ENCODE results near the gene B4GALT3.

Gene B4GALT3

DNA sequence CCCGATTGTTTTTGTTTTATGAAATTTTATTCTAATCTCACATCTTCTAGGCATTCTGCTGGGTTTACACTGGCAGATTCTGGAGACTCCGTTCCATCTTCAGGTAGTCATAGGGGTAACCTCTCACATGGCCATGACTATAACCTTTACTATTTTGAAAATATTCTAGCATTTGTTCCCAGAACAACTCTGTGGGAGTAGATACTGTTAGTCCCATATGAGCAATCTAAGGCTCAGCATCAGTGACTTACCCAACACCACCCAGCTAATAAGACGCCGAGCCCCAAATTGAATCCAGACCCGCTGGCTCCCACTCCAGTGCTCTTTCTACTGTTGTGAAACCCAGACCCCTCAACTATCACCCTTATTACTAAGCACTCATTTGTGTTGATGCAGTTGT is 11.7 kb upstream of the B4GALT3 start:
- no peak for ATAC-seq
- no peak for TF ChIP-seq TOX (CRISPR knock-in tag; IDR thresholded peaks at IDR 0.05; ENCODE audit: borderline replicate concordance)
- TF ChIP-seq BACH2 (CRISPR knock-in tag; IDR thresholded peaks at IDR 0.05; ENCODE audit: borderline replicate concordance) = no peak
- no peak for TF ChIP-seq ARNTL (CRISPR knock-in tag; IDR thresholded peaks at IDR 0.05; ENCODE audit: borderline replicate concordance, low read depth)
- TF ChIP-seq ZFP30 (CRISPR knock-in tag; IDR thresholded peaks at IDR 0.05) = no peak
- no peak for TF ChIP-seq ZNF8 (CRISPR knock-in tag; IDR thresholded peaks at IDR 0.05)

DNA sequence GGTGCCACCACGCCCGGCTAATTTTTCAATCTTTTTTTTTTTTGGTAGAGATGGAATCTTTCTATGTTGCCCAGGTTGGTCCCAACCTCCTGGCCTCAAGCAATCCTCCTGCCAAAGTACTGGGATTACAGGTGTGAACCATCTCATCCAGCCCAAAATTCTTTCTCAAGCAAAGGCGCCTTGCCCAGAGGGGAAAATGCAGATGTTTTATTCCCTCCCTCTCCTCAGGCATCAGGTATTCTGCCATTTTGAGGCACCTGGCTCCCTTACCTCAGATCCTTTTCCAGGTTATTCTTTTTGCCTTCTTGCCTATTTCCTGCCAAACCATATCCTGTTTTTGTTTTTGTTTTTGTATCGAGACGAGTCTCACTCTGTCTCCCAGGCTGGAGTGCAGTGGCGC is 11.1 kb upstream of the B4GALT3 start:
- ATAC-seq = no peak
- TF ChIP-seq, protein P1, sequence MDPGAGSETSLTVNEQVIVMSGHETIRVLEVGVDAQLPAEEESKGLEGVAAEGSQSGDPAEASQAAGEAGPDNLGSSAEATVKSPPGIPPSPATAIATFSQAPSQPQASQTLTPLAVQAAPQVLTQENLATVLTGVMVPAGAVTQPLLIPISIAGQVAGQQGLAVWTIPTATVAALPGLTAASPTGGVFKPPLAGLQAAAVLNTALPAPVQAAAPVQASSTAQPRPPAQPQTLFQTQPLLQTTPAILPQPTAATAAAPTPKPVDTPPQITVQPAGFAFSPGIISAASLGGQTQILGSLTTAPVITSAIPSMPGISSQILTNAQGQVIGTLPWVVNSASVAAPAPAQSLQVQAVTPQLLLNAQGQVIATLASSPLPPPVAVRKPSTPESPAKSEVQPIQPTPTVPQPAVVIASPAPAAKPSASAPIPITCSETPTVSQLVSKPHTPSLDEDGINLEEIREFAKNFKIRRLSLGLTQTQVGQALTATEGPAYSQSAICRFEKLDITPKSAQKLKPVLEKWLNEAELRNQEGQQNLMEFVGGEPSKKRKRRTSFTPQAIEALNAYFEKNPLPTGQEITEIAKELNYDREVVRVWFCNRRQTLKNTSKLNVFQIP (CRISPR knock-in tag; IDR thresholded peaks at IDR 0.05; ENCODE audit: borderline replicate concordance, low read depth) = no peak
- TF ChIP-seq GLIS3 (CRISPR knock-in tag; IDR thresholded peaks at IDR 0.05) = no peak
- TF ChIP-seq ZNF70 (CRISPR knock-in tag; IDR thresholded peaks at IDR 0.05) = no peak
- TF ChIP-seq, protein P2, sequence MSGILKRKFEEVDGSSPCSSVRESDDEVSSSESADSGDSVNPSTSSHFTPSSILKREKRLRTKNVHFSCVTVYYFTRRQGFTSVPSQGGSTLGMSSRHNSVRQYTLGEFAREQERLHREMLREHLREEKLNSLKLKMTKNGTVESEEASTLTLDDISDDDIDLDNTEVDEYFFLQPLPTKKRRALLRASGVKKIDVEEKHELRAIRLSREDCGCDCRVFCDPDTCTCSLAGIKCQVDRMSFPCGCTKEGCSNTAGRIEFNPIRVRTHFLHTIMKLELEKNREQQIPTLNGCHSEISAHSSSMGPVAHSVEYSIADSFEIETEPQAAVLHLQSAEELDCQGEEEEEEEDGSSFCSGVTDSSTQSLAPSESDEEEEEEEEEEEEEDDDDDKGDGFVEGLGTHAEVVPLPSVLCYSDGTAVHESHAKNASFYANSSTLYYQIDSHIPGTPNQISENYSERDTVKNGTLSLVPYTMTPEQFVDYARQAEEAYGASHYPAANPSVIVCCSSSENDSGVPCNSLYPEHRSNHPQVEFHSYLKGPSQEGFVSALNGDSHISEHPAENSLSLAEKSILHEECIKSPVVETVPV (CRISPR knock-in tag; IDR thresholded peaks at IDR 0.05) = no peak
- TF ChIP-seq ZNF8 (CRISPR knock-in tag; IDR thresholded peaks at IDR 0.05) = no peak
- TF ChIP-seq CSDC2 (CRISPR knock-in tag; IDR thresholded peaks at IDR 0.05) = no peak
- TF ChIP-seq, protein P3, sequence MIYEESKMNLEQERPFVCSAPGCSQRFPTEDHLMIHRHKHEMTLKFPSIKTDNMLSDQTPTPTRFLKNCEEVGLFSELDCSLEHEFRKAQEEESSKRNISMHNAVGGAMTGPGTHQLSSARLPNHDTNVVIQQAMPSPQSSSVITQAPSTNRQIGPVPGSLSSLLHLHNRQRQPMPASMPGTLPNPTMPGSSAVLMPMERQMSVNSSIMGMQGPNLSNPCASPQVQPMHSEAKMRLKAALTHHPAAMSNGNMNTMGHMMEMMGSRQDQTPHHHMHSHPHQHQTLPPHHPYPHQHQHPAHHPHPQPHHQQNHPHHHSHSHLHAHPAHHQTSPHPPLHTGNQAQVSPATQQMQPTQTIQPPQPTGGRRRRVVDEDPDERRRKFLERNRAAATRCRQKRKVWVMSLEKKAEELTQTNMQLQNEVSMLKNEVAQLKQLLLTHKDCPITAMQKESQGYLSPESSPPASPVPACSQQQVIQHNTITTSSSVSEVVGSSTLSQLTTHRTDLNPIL (CRISPR knock-in tag; IDR thresholded peaks at IDR 0.05; ENCODE audit: low read depth) = no peak
- TF ChIP-seq TCF4 (CRISPR knock-in tag; IDR thresholded peaks at IDR 0.05; ENCODE audit: borderline replicate concordance) = no peak
- TF ChIP-seq PPARA (CRISPR knock-in tag; IDR thresholded peaks at IDR 0.05; ENCODE audit: borderline replicate concordance) = no peak
- TF ChIP-seq ESRRG (CRISPR knock-in tag; IDR thresholded peaks at IDR 0.05) = no peak
- TF ChIP-seq, protein P4, sequence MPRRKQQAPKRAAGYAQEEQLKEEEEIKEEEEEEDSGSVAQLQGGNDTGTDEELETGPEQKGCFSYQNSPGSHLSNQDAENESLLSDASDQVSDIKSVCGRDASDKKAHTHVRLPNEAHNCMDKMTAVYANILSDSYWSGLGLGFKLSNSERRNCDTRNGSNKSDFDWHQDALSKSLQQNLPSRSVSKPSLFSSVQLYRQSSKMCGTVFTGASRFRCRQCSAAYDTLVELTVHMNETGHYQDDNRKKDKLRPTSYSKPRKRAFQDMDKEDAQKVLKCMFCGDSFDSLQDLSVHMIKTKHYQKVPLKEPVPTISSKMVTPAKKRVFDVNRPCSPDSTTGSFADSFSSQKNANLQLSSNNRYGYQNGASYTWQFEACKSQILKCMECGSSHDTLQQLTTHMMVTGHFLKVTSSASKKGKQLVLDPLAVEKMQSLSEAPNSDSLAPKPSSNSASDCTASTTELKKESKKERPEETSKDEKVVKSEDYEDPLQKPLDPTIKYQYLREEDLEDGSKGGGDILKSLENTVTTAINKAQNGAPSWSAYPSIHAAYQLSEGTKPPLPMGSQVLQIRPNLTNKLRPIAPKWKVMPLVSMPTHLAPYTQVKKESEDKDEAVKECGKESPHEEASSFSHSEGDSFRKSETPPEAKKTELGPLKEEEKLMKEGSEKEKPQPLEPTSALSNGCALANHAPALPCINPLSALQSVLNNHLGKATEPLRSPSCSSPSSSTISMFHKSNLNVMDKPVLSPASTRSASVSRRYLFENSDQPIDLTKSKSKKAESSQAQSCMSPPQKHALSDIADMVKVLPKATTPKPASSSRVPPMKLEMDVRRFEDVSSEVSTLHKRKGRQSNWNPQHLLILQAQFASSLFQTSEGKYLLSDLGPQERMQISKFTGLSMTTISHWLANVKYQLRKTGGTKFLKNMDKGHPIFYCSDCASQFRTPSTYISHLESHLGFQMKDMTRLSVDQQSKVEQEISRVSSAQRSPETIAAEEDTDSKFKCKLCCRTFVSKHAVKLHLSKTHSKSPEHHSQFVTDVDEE (CRISPR knock-in tag; IDR thresholded peaks at IDR 0.05) = no peak
- no peak for TF ChIP-seq ZC3H10 (CRISPR knock-in tag; IDR thresholded peaks at IDR 0.05)
- TF ChIP-seq BACH2 (CRISPR knock-in tag; IDR thresholded peaks at IDR 0.05; ENCODE audit: borderline replicate concordance) = no peak
- no peak for TF ChIP-seq TOX (CRISPR knock-in tag; IDR thresholded peaks at IDR 0.05; ENCODE audit: borderline replicate concordance)
- no peak for TF ChIP-seq SNAI2 (CRISPR knock-in tag; IDR thresholded peaks at IDR 0.05)
- no peak for TF ChIP-seq ISL1 (CRISPR knock-in tag; IDR thresholded peaks at IDR 0.05)
- no peak for TF ChIP-seq ZNF565 (CRISPR knock-in tag; conservative IDR thresholded peaks at IDR 0.05; ENCODE audit: low read depth)
- TF ChIP-seq ARNTL (CRISPR knock-in tag; IDR thresholded peaks at IDR 0.05; ENCODE audit: borderline replicate concordance, low read depth) = no peak
- TF ChIP-seq ZFP3 (CRISPR knock-in tag; IDR thresholded peaks at IDR 0.05) = no peak

DNA sequence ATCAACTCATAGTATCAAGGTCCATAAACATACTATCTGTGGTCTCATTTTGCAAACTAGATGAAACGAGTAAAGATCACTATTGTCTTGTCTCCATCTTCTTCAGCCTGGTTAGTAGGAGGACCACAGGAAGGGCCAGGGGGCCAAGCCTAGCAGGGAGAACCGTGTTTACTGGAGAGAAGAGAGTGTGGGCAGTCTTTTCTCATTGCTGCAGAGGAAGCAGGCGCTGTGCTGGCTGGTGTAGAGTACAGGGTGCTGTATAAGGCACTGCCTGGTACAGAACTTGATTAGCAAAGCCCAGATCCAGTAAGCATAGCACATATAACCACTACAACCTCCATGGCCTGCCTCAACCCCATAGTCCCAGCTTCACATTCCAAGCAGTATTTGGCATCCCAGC is 10.0 kb upstream of the B4GALT3 start:
- no peak for ATAC-seq
- TF ChIP-seq, protein P5, sequence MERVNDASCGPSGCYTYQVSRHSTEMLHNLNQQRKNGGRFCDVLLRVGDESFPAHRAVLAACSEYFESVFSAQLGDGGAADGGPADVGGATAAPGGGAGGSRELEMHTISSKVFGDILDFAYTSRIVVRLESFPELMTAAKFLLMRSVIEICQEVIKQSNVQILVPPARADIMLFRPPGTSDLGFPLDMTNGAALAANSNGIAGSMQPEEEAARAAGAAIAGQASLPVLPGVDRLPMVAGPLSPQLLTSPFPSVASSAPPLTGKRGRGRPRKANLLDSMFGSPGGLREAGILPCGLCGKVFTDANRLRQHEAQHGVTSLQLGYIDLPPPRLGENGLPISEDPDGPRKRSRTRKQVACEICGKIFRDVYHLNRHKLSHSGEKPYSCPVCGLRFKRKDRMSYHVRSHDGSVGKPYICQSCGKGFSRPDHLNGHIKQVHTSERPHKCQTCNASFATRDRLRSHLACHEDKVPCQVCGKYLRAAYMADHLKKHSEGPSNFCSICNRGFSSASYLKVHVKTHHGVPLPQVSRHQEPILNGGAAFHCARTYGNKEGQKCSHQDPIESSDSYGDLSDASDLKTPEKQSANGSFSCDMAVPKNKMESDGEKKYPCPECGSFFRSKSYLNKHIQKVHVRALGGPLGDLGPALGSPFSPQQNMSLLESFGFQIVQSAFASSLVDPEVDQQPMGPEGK (CRISPR knock-in tag; IDR thresholded peaks at IDR 0.05; ENCODE audit: borderline replicate concordance) = no peak
- TF ChIP-seq SNAI2 (CRISPR knock-in tag; IDR thresholded peaks at IDR 0.05) (no peak), RARB (CRISPR knock-in tag; IDR thresholded peaks at IDR 0.05) (no peak), ZC3H10 (CRISPR knock-in tag; IDR thresholded peaks at IDR 0.05) (no peak), GLIS3 (CRISPR knock-in tag; IDR thresholded peaks at IDR 0.05) (no peak), TOX (CRISPR knock-in tag; IDR thresholded peaks at IDR 0.05; ENCODE audit: borderline replicate concordance) (no peak), BACH2 (CRISPR knock-in tag; IDR thresholded peaks at IDR 0.05; ENCODE audit: borderline replicate concordance) (no peak), ZNF70 (CRISPR knock-in tag; IDR thresholded peaks at IDR 0.05) (no peak), OSR1 (CRISPR knock-in tag; IDR thresholded peaks at IDR 0.05) (no peak), ZNF565 (CRISPR knock-in tag; conservative IDR thresholded peaks at IDR 0.05; ENCODE audit: low read depth) (no peak), ARNTL (CRISPR knock-in tag; IDR thresholded peaks at IDR 0.05; ENCODE audit: borderline replicate concordance, low read depth) (no peak), CSDC2 (CRISPR knock-in tag; IDR thresholded peaks at IDR 0.05) (no peak), PPARA (CRISPR knock-in tag; IDR thresholded peaks at IDR 0.05; ENCODE audit: borderline replicate concordance) (no peak)
- TF ChIP-seq, protein P2 (CRISPR knock-in tag; IDR thresholded peaks at IDR 0.05) = no peak
- TF ChIP-seq, protein P1 (CRISPR knock-in tag; IDR thresholded peaks at IDR 0.05; ENCODE audit: borderline replicate concordance, low read depth) = no peak

Measured in SK-N-SH treated with all-trans-retinoic acid at 6 μM for 48 hours (cell line).